Measurements from ENCODE around the gene TMEM239.
A peak's percentile ranks its signal among the peaks of the same experiment; 100 is the strongest.
"Not testable (repeated sequence)": the region's sequence is repeated elsewhere in the genome, so short reads cannot be mapped to it uniquely, and the experiment has no call there.

TMEM239 gene

GRCh38 chr20:2816030-2816582 is at the start of gene TMEM239:
Gene TMEM239 (plus strand): TSS chr20:2816364. CDS start chr20:2816555, 191 bp downstream.
- in situ Hi-C loops (cut with MboI; ENCODE audit: low pct_unique_long_range_greater_than_20kb, low sequenced_read_pairs), result no loop called here
- no peak for DNase-seq

- in situ Hi-C loops (cut with MboI; ENCODE audit: low pct_unique_long_range_greater_than_20kb, low sequenced_read_pairs), result no loop called here
- DNase-seq, result no peak
These were observed 48.2 kb upstream of the TMEM239 start for GRCh38 chr20:2767768-2768631.

- in situ Hi-C loops (cut with MboI; ENCODE audit: low pct_unique_long_range_greater_than_20kb, low sequenced_read_pairs), result no loop called here
- DNase-seq, result no peak
These were observed 47.5 kb upstream of the TMEM239 start for GRCh38 chr20:2768632-2769015.

- DNase-seq; in situ Hi-C loops (cut with MboI; ENCODE audit: low pct_unique_long_range_greater_than_20kb, low sequenced_read_pairs): not testable (repeated sequence)
These were observed 46.1 kb upstream of the TMEM239 start for GRCh38 chr20:2770091-2770490.

- DNase-seq, result peak; percentile 73
- in situ Hi-C loops (cut with MboI; ENCODE audit: low pct_unique_long_range_greater_than_20kb, low sequenced_read_pairs), result no loop called here
These were observed 44.5 kb upstream of the TMEM239 start for GRCh38 chr20:2771631-2772080.

GRCh38 chr20:2773812-2774211 is 42.4 kb upstream of the TMEM239 start:
- no peak for DNase-seq
- in situ Hi-C loops (cut with MboI; ENCODE audit: low pct_unique_long_range_greater_than_20kb, low sequenced_read_pairs), result no loop called here

- in situ Hi-C loops (cut with MboI; ENCODE audit: low pct_unique_long_range_greater_than_20kb, low sequenced_read_pairs), result no loop called here
- DNase-seq, result no peak
These were observed 41.0 kb upstream of the TMEM239 start for GRCh38 chr20:2775139-2775538.

- DNase-seq, result no peak
- in situ Hi-C loops (cut with MboI; ENCODE audit: low pct_unique_long_range_greater_than_20kb, low sequenced_read_pairs), result no loop called here
These were observed 37.4 kb upstream of the TMEM239 start for GRCh38 chr20:2778602-2779321.

- in situ Hi-C loops (cut with MboI; ENCODE audit: low pct_unique_long_range_greater_than_20kb, low sequenced_read_pairs), result no loop called here
- peak; percentile 28 for DNase-seq
These were observed 35.2 kb upstream of the TMEM239 start for GRCh38 chr20:2780948-2781347.

GRCh38 chr20:2783908-2784566 is 32.1 kb upstream of the TMEM239 start:
- no peak for DNase-seq
- in situ Hi-C loops (cut with MboI; ENCODE audit: low pct_unique_long_range_greater_than_20kb, low sequenced_read_pairs), result no loop called here

GRCh38 chr20:2793471-2793870 is 22.7 kb upstream of the TMEM239 start:
- in situ Hi-C loops (cut with MboI; ENCODE audit: low pct_unique_long_range_greater_than_20kb, low sequenced_read_pairs), result no loop called here
- no peak for DNase-seq

- DNase-seq, result no peak
- in situ Hi-C loops (cut with MboI; ENCODE audit: low pct_unique_long_range_greater_than_20kb, low sequenced_read_pairs), result no loop called here
These were observed 21.9 kb upstream of the TMEM239 start for GRCh38 chr20:2794202-2794748.

- in situ Hi-C loops (cut with MboI; ENCODE audit: low pct_unique_long_range_greater_than_20kb, low sequenced_read_pairs), result no loop called here
- no peak for DNase-seq
These were observed 21.2 kb upstream of the TMEM239 start for GRCh38 chr20:2794866-2795447.

GRCh38 chr20:2795451-2795850 is 20.7 kb upstream of the TMEM239 start:
- no peak for DNase-seq
- in situ Hi-C loops (cut with MboI; ENCODE audit: low pct_unique_long_range_greater_than_20kb, low sequenced_read_pairs), result no loop called here

GRCh38 chr20:2796011-2796660 is 20.0 kb upstream of the TMEM239 start:
- in situ Hi-C loops (cut with MboI; ENCODE audit: low pct_unique_long_range_greater_than_20kb, low sequenced_read_pairs), result no loop called here
- DNase-seq, result no peak

GRCh38 chr20:2797136-2797983 is 18.8 kb upstream of the TMEM239 start:
- in situ Hi-C loops (cut with MboI; ENCODE audit: low pct_unique_long_range_greater_than_20kb, low sequenced_read_pairs), result no loop called here
- no peak for DNase-seq

- DNase-seq, result no peak
- in situ Hi-C loops (cut with MboI; ENCODE audit: low pct_unique_long_range_greater_than_20kb, low sequenced_read_pairs), result no loop called here
These were observed 17.9 kb upstream of the TMEM239 start for GRCh38 chr20:2798095-2798805.
